GM19099 (cell line): ENCODE results near the gene SEMA5A.

Experiments
- POLR2A ChIP-seq: IDR thresholded peaks from 3 replicates; pipeline ENCODE4 v1.6.1; 2011; ENCODE audit warnings: low read depth; ENCODE audit not compliant: insufficient read length; ENCODE audit errors: extremely low read depth

SEMA5A gene

DNA sequence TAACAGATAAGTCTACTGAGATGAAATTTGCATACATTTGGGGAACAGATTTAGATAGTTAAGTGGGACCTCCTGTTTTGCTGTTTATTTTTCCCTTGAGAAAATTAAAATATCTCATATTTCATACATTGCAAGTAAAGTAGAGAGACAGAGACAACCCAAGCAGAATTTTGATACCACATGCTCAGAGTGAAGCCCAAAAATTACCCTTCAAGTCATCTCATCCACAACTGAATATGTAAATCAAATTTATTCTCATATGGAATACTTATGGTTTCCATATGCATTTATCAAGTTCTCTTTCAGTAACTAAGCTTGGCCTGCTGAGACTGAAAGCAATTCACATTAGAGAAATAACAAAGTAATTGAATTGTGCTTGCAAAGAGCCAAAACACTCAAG is 474.4 kb downstream of the SEMA5A start:
- TF ChIP-seq POLR2A: no peak

DNA sequence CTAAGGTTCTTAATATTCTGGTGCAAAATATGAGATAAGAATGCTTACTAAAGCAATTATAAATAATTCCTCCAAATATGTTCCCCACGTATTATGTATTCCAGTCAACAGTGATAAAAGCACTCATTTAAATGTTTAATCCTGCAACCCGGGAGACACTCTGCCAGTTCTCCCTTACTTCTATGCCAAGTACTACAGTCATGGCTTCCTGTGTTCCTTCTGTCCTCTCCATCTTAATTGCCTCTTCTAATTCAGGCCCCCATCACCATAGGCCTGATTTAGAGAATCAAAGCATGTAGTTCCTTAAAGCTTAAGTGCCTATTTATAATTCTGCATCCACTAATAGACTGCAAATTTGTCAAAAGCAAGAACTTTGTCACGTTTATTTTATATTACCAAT is 474.8 kb downstream of the SEMA5A start:
- TF ChIP-seq POLR2A: no peak

DNA sequence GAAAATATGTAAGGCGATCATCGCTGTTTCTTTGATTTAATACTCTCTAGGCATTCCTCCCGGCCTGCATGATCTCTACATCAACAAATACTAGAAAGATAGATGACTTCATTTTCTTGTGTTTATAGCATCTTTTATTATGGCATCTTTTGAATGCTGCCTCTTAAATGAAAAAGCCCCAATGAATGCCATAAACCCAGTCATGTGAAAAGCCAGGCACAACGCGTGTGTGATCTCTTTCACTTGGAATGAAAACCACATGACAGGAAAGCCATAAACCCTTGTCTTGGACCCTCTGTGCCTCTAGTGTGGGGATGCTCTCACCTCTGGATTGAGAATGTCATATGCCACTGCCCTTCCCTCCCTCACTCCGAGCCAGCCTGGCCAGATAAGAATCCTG is 476.2 kb downstream of the SEMA5A start:
- TF ChIP-seq POLR2A: no peak

DNA sequence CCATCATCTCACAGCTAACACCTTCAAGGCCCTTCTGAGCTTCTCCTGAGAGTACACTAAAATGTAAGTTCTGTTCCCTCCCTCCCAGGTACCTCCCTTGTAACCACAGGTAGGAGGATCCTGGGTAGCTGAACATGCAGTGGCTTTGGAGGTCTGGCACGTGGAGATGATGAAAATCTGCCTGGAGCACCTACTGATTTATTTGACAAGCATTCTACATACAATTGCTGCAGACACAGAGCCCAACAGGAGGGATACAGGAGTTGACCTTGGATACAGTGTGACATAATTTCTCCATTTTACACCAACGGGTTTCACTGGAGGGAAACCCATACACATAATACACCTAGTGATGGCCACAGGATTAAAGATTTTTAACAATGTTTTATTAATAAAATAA is 478.7 kb downstream of the SEMA5A start:
- no peak for TF ChIP-seq POLR2A

DNA sequence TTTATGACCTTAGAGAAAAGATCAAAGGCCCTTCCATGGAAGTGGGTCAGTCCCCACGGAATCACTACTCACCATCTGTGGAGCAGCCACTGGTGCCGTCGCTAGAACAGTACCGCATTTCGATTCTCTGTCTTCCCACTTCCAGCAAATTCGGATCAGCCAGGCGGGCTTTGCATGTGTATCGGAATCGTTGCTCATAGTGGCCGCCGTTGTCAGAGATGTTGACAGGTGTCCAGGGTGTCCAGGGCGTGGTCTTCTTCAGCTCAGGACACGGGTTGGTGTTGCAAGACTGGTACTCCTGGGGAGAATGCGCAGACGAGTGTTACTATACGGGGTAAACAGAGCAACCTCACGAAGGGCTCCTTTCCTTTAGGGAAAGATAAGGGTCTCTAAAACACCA is 479.5 kb downstream of the SEMA5A start:
- no peak for TF ChIP-seq POLR2A

DNA sequence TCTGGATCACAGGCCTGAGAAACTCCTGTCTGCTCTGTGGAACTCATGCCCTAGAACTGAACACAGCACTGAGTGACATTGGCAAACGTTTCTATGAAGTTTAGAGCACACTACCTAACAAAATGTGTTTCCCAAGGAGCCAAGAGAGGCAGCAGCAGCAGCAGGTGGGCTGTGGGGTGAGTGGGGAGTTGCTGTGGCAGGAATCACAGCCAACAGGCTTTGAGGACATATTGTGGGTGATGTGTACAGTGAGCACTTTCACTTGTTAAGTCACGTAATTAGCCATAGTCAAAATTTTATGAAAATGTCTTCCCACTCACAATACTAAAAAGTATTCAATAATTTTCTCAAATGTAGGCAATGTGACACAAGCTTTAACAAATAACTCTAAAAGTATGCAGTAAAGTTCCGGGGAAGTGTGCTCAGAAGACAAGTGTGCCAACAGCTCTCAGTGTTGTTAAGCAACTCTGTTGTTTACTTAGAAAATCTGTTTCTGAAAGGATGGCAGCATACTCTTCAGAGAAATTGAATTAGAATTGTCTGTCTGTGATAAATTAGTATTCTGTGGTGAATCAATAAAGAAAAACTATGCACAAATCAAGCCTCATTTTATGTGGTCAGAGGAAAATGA is 482.1 kb downstream of the SEMA5A start:
- no peak for TF ChIP-seq POLR2A

DNA sequence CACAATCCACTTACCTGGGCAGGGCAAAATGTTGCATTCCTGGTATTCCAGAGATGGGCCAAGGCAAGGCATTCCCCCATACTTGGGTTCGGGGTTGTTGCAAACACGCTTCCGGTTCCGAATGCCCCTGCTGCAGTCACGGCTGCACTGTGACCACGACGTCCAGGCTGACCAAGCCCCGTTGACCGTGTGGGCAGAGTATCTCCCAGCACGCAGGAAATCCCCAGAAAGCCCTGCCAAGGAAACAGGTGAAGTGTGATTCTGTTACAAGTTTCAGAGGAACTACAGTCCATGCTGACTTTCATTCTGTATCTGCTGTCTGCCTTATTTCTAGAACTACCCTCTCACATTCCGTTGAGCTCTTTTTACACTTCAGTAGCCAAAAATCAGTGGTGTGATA is 483.0 kb downstream of the SEMA5A start:
- TF ChIP-seq POLR2A: no peak

DNA sequence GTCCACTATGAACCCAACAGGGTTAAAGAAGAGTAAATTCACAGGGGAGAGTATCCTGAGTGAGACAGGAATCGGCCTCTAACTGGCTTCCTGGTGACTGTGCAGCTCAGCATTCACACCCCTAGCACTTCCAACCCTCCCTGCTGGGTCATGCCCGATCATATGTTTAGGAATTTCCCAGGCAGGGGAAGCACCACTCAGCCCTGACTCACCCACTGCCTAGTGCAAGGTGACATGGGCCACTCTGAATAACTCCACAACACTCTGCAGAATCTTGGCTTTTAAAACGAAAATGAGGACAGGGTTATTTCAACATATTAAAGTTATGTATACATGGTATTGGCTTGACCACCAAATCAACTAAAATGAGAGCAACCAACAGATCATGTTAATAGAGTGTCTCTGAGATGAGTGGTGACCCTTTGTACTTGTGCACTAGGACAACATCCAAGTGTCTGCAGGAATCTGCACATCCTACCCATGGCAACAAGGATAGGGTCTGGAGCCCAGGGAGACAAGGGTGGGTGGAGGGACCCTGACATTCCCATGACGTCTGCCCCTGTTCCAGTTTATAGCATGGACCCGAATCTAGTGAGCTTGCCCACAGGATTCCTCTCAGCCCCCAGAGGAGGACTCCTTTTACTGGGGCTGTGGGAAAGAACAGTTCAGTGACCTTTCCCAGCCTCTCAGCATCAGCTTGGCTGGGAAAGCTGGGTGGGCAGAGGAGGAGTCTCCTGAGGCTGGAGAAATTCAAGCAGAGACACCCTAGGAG is 485.8 kb downstream of the SEMA5A start:
- TF ChIP-seq POLR2A: no peak

DNA sequence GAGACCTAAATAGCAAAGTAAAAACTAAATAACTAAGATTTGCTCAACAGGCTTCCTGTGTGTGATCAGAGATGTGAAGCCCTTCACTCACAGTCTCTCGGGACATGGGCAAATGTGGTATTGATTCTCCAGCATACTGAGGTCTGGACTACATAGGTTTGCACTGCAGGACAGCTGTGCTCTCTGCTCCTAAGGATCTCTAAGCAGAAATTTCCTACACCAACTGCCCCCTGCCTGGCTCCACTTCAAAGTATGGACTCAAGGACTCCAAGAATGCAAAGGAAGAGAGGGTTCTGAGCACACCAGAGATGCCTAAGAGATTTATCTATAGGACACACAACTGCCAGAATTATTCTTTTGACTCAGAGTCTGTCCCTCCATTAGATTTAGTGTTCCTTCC is 487.2 kb downstream of the SEMA5A start:
- no peak for TF ChIP-seq POLR2A

DNA sequence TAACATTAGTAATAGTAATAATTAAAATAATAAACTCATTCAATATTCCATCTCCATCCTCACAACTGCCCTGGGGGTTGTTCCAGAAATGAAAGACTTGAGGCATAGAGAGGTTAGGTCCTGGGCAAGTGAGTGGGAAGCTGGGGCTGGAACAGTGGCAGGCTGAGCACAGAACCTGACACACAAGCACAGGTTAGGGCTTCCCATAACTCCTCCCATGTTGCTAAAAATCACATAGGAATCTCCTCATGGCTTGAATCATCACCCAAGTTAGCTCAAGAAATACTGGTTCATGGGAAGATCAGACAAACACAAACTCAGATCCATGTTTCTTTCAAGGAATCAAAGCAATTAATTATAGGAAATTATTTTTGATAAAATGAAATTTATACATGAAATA is 487.7 kb downstream of the SEMA5A start:
- TF ChIP-seq POLR2A: no peak

DNA sequence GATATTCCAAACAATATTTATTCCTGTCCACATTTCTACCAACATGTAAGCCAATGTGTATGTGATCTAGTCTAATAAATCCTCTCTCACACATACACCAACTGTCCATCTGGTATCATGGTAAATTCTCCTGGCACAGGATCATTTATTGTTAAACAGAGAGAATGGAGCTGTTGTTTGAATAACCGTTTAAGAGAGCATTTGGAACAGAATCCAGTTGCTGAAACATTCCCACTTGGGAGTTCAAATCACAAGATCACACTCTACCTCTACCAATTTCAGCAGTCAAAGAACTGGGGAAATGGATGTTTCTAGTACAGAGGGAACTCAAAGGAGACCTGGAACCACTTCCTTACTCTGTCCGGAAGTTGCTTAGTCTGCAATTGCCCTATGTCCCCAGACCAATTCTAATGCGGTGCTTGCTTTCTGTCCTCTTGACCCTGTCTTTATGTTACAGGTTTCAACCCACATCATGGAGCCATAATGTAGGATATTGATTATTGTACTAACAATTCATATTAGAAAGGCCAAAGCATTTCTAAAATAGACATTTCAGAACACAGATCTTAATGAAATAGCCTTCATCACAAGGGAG is 488.4 kb downstream of the SEMA5A start:
- TF ChIP-seq POLR2A: no peak

DNA sequence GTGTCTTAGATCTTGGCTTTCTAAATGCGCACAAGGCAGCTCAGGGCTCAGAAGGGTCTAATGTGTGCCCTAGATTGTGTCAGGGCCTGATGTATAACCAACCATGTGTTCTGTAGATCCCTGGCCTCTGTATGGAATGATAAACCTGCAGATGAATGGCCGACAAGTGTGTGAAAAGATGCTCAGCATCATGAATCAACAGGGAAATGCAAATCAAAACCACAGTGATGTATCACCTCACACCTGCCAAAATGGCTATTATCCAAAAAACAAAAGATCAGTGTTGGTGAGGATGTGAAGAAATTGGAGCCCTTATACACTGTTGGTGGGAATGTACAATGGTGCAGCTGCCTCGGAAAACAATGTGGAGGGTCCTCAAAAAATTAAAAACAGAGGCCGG is 489.8 kb downstream of the SEMA5A start:
- no peak for TF ChIP-seq POLR2A

DNA sequence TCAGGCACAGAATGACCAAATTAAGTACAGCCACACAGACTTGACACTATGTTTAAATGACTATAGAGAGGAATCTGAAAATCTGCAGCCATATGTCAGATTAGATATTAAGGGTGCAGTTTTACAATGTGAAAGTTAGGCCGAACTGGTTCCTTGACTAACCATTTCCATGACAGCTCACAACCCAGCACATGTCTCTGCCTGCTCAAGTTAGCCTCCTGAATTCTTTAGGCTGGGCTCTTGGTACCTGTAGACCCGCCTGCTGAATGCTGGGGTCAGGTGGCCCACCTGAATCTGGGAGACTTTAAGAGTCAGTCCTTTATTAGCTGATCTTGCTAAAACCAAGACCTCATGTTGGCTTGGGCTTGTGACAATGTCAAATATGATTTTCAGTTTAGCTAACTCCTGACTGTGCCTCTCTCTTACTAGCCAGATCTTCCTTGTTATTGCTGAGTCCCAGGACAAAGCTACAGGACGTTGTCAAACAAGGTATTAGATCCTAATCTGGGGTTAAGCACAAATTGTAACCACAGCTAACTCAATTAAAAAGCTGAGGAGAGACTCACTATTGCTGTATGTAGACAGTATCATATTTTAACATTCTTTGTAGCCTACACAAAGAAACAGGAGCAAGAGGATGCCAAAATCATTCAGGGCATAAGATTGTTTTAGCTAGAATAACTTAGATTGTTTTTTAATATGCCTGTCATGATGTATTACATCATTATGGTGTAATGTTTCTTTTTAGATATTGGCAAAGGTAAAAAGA is 490.9 kb downstream of the SEMA5A start:
- TF ChIP-seq POLR2A: no peak

DNA sequence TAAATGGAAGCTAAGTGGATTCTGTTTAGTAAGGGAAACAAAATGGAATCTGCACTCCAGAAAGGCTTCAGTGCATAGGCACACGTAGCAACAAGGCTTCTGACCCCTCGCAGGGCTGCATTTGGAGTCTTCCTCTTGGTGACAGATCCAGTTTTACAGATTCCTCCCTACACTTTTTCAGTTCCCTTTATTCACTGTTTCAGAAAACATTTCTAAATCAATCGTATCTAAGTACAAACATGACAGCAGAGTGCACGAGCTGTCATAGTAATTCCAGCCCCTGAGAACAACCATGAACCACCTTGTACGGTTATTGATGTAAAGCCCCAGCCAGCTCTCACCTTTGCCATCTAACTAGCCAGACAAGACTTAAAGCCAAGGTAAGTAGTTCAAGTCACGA is 491.6 kb downstream of the SEMA5A start:
- no peak for TF ChIP-seq POLR2A

DNA sequence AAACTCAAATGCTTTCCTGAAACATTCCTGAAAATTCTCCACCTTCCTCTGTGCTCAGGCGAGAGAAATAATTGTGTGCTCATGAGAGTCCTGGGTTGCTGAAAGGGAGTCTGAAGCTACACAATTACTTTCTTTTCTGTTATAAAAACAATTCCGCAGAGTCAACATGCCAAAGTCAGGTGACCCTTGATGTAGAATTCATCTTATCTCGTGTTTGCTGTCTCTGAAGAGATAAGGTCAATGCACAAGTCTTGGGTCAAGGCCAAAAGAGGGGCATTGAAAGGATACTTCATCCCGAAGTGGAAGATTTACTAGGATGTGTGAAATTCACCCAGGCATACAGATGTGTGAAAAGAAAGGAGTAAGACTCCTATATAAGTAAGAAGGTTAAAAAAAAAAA is 493.5 kb downstream of the SEMA5A start:
- TF ChIP-seq POLR2A: no peak
